ENCODE data around the gene ZNF414. TPM values are rescaled to one million over a fixed set of nuclear protein-coding genes. Genes with fewer than 3 reads are reported as not detected.

The ZNF414 gene
- total RNA-seq, 1 experiment from 2014 or later: 26.7 TPM

GRCh38 chr19:8488365-8488764, 25.6 kb downstream of the ZNF414 start:
- ChIA-PET POLR2A (ENCODE audit: low non-redundant PET) (no interaction called here), CTCF (no interaction called here)
- Histone ChIP-seq H3K9me3 (ENCODE audit: low read depth, low read length, poor library complexity, severe bottlenecking) (no peaks in the 10 kb centered on the region), H3K27me3 (replicated peaks; ENCODE audit: insufficient read depth, low read depth, low read length, poor library complexity) (no peaks in the 10 kb centered on the region), H3K27ac (ENCODE audit: low read depth, low read length, poor library complexity, severe bottlenecking) (no peak overlapping the region), H3K36me3 (ENCODE audit: insufficient read depth, low read length, poor library complexity, severe bottlenecking) (peaks cover 57% of the 10 kb centered on the region), H3K4me3 (ENCODE audit: low read depth, low read length, poor library complexity, severe bottlenecking) (no peak overlapping the region), H3K4me1 (ENCODE audit: insufficient read depth, low read length, poor library complexity, severe bottlenecking) (no peaks in the 10 kb centered on the region)
- no TSS peak for BruUV-seq (replicated peaks)
- no peak for TF ChIP-seq CTCF (conservative IDR thresholded peaks at IDR 0.05; ENCODE audit: low read depth, low read length)
- no peak for TF ChIP-seq EZH2 (IDR thresholded peaks at IDR 0.05; ENCODE audit: borderline replicate concordance, low read depth, low read length, poor library complexity, severe bottlenecking)
- DNase-seq (ENCODE audit: low spot score): no peak
- intact Hi-C loops (cut with micrococcal nuclease; ENCODE audit: unreplicated experiment): no loop called here

GRCh38 chr19:8487137-8487851, 26.7 kb downstream of the ZNF414 start:
- intact Hi-C loops (cut with micrococcal nuclease; ENCODE audit: unreplicated experiment): no loop called here
- Histone ChIP-seq H3K27me3 (replicated peaks; ENCODE audit: insufficient read depth, low read depth, low read length, poor library complexity) (no peaks in the 10 kb centered on the region), H3K36me3 (ENCODE audit: insufficient read depth, low read length, poor library complexity, severe bottlenecking) (peaks cover 68% of the 10 kb centered on the region), H3K27ac (ENCODE audit: low read depth, low read length, poor library complexity, severe bottlenecking) (no peak overlapping the region), H3K9me3 (ENCODE audit: low read depth, low read length, poor library complexity, severe bottlenecking) (no peaks in the 10 kb centered on the region), H3K4me3 (ENCODE audit: low read depth, low read length, poor library complexity, severe bottlenecking) (no peak overlapping the region), H3K4me1 (ENCODE audit: insufficient read depth, low read length, poor library complexity, severe bottlenecking) (no peaks in the 10 kb centered on the region)
- no TSS peak for BruUV-seq (replicated peaks)
- ChIA-PET CTCF (no interaction called here), POLR2A (ENCODE audit: low non-redundant PET) (no interaction called here)
- TF ChIP-seq CTCF (conservative IDR thresholded peaks at IDR 0.05; ENCODE audit: low read depth, low read length): no peak
- no peak for TF ChIP-seq EZH2 (IDR thresholded peaks at IDR 0.05; ENCODE audit: borderline replicate concordance, low read depth, low read length, poor library complexity, severe bottlenecking)
- no peak for DNase-seq (ENCODE audit: low spot score)

GRCh38 chr19:8486661-8487136, 27.3 kb downstream of the ZNF414 start:
- H3K9me3 ChIP-seq (ENCODE audit: low read depth, low read length, poor library complexity, severe bottlenecking): no peaks in the 10 kb centered on the region
- no peak overlapping the region for H3K27ac ChIP-seq (ENCODE audit: low read depth, low read length, poor library complexity, severe bottlenecking)
- no TSS peak for BruUV-seq (replicated peaks)
- intact Hi-C loops (cut with micrococcal nuclease; ENCODE audit: unreplicated experiment): no loop called here
- H3K4me1 ChIP-seq (ENCODE audit: insufficient read depth, low read length, poor library complexity, severe bottlenecking): no peaks in the 10 kb centered on the region
- ChIA-PET POLR2A (ENCODE audit: low non-redundant PET) (no interaction called here), CTCF (no interaction called here)
- no peak for DNase-seq (ENCODE audit: low spot score)
- H3K27me3 ChIP-seq (replicated peaks; ENCODE audit: insufficient read depth, low read depth, low read length, poor library complexity): no peaks in the 10 kb centered on the region
- H3K4me3 ChIP-seq (ENCODE audit: low read depth, low read length, poor library complexity, severe bottlenecking): no peak overlapping the region
- peaks cover 70% of the 10 kb centered on the region for H3K36me3 ChIP-seq (ENCODE audit: insufficient read depth, low read length, poor library complexity, severe bottlenecking)
- TF ChIP-seq CTCF (conservative IDR thresholded peaks at IDR 0.05; ENCODE audit: low read depth, low read length) (no peak), EZH2 (IDR thresholded peaks at IDR 0.05; ENCODE audit: borderline replicate concordance, low read depth, low read length, poor library complexity, severe bottlenecking) (no peak)
